ENCODE results near the gene NHLRC4. TPM values are rescaled to one million over a fixed set of nuclear protein-coding genes. Genes with fewer than 3 reads are reported as not detected.
A peak's percentile ranks its signal among the peaks of the same experiment; 100 is the strongest.

The NHLRC4 gene
- total and polyA plus RNA-seq, 2 of the 13 experiments (the other 11 are each of a cell fraction or from before 2014, with no cell fraction given), result 0.40 to 0.59 TPM

DNA sequence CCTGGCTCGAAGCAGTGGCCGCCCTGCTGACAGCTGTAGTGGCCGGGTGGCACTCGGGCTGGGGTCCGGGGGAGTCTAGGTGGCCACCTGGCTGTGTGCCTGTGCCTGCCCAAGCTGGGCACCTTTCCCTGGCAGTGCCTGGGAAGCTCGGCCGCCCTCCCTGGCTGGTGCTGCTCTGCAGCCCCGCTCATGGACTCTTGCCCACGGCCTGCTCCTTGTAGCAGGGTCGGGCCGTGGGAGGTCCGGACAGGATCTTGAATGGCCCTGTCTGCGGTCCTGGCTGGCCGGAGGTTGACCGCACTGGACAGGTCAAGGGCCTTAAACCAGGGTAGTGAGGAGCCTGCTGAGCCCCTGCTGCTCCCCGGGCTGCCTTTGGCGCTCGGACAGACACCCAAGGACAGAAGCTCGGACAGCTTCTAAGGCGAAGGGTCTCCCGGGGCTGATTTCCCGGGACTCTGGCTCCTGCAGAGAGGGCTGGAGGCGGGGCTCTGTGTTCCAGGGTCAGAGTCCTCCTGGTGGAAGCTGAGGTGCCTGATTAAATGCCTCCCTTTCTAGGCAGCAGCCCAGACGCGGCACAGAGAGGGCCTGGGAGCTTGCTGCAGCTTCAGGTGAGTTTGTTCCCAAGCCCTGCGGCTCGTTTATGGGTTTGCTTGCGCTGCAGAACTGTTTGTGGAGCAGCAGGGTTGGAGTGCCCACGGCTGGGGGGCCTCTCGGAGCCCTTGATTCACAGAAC is 33.2 kb upstream of the NHLRC4 start (continued):
- TF ChIP-seq, protein P1, sequence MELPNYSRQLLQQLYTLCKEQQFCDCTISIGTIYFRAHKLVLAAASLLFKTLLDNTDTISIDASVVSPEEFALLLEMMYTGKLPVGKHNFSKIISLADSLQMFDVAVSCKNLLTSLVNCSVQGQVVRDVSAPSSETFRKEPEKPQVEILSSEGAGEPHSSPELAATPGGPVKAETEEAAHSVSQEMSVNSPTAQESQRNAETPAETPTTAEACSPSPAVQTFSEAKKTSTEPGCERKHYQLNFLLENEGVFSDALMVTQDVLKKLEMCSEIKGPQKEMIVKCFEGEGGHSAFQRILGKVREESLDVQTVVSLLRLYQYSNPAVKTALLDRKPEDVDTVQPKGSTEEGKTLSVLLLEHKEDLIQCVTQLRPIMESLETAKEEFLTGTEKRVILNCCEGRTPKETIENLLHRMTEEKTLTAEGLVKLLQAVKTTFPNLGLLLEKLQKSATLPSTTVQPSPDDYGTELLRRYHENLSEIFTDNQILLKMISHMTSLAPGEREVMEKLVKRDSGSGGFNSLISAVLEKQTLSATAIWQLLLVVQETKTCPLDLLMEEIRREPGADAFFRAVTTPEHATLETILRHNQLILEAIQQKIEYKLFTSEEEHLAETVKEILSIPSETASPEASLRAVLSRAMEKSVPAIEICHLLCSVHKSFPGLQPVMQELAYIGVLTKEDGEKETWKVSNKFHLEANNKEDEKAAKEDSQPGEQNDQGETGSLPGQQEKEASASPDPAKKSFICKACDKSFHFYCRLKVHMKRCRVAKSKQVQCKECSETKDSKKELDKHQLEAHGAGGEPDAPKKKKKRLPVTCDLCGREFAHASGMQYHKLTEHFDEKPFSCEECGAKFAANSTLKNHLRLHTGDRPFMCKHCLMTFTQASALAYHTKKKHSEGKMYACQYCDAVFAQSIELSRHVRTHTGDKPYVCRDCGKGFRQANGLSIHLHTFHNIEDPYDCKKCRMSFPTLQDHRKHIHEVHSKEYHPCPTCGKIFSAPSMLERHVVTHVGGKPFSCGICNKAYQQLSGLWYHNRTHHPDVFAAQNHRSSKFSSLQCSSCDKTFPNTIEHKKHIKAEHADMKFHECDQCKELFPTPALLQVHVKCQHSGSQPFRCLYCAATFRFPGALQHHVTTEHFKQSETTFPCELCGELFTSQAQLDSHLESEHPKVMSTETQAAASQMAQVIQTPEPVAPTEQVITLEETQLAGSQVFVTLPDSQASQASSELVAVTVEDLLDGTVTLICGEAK (IDR thresholded peaks at IDR 0.05), result no peak
- TF ChIP-seq, protein P1 (CRISPR knock-in tag; IDR thresholded peaks at IDR 0.05), result no peak
- TF ChIP-seq, protein P2, sequence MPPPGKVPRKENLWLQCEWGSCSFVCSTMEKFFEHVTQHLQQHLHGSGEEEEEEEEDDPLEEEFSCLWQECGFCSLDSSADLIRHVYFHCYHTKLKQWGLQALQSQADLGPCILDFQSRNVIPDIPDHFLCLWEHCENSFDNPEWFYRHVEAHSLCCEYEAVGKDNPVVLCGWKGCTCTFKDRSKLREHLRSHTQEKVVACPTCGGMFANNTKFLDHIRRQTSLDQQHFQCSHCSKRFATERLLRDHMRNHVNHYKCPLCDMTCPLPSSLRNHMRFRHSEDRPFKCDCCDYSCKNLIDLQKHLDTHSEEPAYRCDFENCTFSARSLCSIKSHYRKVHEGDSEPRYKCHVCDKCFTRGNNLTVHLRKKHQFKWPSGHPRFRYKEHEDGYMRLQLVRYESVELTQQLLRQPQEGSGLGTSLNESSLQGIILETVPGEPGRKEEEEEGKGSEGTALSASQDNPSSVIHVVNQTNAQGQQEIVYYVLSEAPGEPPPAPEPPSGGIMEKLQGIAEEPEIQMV (CRISPR knock-in tag; IDR thresholded peaks at IDR 0.05; ENCODE audit: low read depth), result no peak
- TF ChIP-seq, protein P3, sequence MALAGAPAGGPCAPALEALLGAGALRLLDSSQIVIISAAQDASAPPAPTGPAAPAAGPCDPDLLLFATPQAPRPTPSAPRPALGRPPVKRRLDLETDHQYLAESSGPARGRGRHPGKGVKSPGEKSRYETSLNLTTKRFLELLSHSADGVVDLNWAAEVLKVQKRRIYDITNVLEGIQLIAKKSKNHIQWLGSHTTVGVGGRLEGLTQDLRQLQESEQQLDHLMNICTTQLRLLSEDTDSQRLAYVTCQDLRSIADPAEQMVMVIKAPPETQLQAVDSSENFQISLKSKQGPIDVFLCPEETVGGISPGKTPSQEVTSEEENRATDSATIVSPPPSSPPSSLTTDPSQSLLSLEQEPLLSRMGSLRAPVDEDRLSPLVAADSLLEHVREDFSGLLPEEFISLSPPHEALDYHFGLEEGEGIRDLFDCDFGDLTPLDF (CRISPR knock-in tag; IDR thresholded peaks at IDR 0.05), result no peak
- TF ChIP-seq ZNF335 (CRISPR knock-in tag; IDR thresholded peaks at IDR 0.05), result peak; percentile 80
- no peak for TF ChIP-seq IKZF4 (CRISPR knock-in tag; IDR thresholded peaks at IDR 0.05; ENCODE audit: borderline replicate concordance, low read depth, not compliant biosample characterization)
- TF ChIP-seq HNRNPL (IDR thresholded peaks at IDR 0.05; ENCODE audit: low read depth, low read length), result peak; percentile 94
- TF ChIP-seq MBNL3 (CRISPR knock-in tag; conservative IDR thresholded peaks at IDR 0.05), result no peak
- no peak; the same call in 1 of the 2 replicates for TF ChIP-seq ZNF547 (CRISPR knock-in tag; IDR thresholded peaks at IDR 0.05)
- no peak for TF ChIP-seq ZNF850 (CRISPR knock-in tag; conservative IDR thresholded peaks at IDR 0.05)
- no peak for TF ChIP-seq ATM (IDR thresholded peaks at IDR 0.05; ENCODE audit: borderline replicate concordance)
- TF ChIP-seq, protein P4, sequence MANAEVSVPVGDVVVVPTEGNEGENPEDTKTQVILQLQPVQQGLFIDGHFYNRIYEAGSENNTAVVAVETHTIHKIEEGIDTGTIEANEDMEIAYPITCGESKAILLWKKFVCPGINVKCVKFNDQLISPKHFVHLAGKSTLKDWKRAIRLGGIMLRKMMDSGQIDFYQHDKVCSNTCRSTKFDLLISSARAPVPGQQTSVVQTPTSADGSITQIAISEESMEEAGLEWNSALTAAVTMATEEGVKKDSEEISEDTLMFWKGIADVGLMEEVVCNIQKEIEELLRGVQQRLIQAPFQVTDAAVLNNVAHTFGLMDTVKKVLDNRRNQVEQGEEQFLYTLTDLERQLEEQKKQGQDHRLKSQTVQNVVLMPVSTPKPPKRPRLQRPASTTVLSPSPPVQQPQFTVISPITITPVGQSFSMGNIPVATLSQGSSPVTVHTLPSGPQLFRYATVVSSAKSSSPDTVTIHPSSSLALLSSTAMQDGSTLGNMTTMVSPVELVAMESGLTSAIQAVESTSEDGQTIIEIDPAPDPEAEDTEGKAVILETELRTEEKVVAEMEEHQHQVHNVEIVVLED (CRISPR knock-in tag; IDR thresholded peaks at IDR 0.05; ENCODE audit: borderline replicate concordance), result peak; percentile 47; the same call in 1 of the 2 replicates
- no peak for TF ChIP-seq ZNF614 (CRISPR knock-in tag; IDR thresholded peaks at IDR 0.05; ENCODE audit: borderline replicate concordance)
- no peak for TF ChIP-seq DR1 (CRISPR knock-in tag; IDR thresholded peaks at IDR 0.05)
- 0 out of 2 replicates have a peak, but pooled peaks have one; percentile 44 for TF ChIP-seq BRD4 (CRISPR knock-in tag; IDR thresholded peaks at IDR 0.05)
- no peak for TF ChIP-seq NBN (conservative IDR thresholded peaks at IDR 0.05)
